Measurements from ENCODE around the gene RALGPS1. TPM values are rescaled to one million over a fixed set of nuclear protein-coding genes. Genes with fewer than 3 reads are reported as not detected.

Gene RALGPS1
- total and polyA plus RNA-seq, 2 donors (not counting 1 experiment from before 2014, with no cell fraction given) = 19.7 to 39.9 TPM

DNA sequence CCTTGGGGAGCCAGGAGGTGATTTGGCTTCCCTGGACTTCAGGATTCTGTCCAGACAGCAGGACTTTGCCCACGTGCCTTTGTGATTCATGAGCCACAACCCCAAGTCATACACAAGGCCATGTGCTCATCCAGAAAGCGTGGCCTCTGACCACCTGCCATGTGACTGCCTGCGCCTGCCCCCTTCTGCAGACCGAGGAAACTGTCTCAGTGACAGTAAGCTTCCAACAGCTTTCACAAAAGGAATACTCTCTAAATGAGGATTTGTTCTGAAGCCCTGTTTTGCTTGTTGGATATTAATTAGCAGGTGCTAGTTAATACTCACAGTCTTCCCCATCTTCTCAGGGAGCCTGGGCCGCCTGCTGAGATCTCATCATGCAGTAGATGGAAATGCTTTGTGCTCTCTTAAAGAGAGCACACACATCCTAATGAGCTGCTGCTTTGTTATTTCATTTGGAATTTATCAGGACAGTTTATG lies 244.8 kb downstream of the RALGPS1 start:
- H3K27ac ChIP-seq (ENCODE audit: low read length in 2 of 2) = no peak overlapping the region
- Mint-ChIP-seq H3K4me3 (no peak overlapping the region), H3K4me1 (peaks cover 26% of the 10 kb centered on the region), H3K27ac (no peak overlapping the region), H3K9me3 (ENCODE audit: insufficient read depth) (no peaks in the 10 kb centered on the region), H3K27me3 (no peaks in the 10 kb centered on the region)
- ATAC-seq (ENCODE audit: low read depth) = no peak
- H2AFZ ChIP-seq (ENCODE audit: insufficient read depth, low read depth, low read length, poor library complexity, severe bottlenecking) = no peak overlapping the region
- H4K20me1 ChIP-seq (ENCODE audit: control insufficient read depth, insufficient read depth, low read length, poor library complexity, severe bottlenecking) = no peaks in the 10 kb centered on the region
- intact Hi-C loops (cut with micrococcal nuclease) = no loop called here
- ChIA-PET POLR2A (no interaction called here), CTCF (no interaction called here)
- H3K27me3 ChIP-seq (replicated peaks in 1 of 4; ENCODE audit: control extremely low read depth in 1 of 4, control insufficient read depth in 3 of 4, insufficient read depth in 4 of 4, low read length in 3 of 4) = no peaks in the 10 kb centered on the region
- TF ChIP-seq EZH2 (IDR thresholded peaks at IDR 0.05; ENCODE audit: borderline replicate concordance, insufficient read depth, low read depth, low read length, poor library complexity, severe bottlenecking) = no peak
- TF ChIP-seq, protein P1, sequence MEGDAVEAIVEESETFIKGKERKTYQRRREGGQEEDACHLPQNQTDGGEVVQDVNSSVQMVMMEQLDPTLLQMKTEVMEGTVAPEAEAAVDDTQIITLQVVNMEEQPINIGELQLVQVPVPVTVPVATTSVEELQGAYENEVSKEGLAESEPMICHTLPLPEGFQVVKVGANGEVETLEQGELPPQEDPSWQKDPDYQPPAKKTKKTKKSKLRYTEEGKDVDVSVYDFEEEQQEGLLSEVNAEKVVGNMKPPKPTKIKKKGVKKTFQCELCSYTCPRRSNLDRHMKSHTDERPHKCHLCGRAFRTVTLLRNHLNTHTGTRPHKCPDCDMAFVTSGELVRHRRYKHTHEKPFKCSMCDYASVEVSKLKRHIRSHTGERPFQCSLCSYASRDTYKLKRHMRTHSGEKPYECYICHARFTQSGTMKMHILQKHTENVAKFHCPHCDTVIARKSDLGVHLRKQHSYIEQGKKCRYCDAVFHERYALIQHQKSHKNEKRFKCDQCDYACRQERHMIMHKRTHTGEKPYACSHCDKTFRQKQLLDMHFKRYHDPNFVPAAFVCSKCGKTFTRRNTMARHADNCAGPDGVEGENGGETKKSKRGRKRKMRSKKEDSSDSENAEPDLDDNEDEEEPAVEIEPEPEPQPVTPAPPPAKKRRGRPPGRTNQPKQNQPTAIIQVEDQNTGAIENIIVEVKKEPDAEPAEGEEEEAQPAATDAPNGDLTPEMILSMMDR (IDR thresholded peaks at IDR 0.05) = no peak
- H3K79me2 ChIP-seq (ENCODE audit: control insufficient read depth, insufficient read depth, low read length) = no peaks in the 10 kb centered on the region
- no peak overlapping the region for H3K4me2 ChIP-seq (replicated peaks; ENCODE audit: low read depth, low read length, poor library complexity, severe bottlenecking)
- 95% methylated on average over 2 of the region's 5 CpGs for WGBS (ENCODE audit: insufficient coverage)
- H3K9me3 ChIP-seq (ENCODE audit: control extremely low read depth in 1 of 3, control insufficient read depth in 2 of 3, insufficient read depth in 1 of 3, low read length in 2 of 3) = no peaks in the 10 kb centered on the region
- H3K4me1 ChIP-seq (ENCODE audit: control insufficient read depth in 2 of 2, insufficient read depth in 2 of 2, low read length in 2 of 2) = peaks cover 6 to 14% of the 10 kb centered on the region in 2 donors
- H3K4me3 ChIP-seq (ENCODE audit: control extremely low read depth in 1 of 5, extremely low read depth in 1 of 5, insufficient read depth in 1 of 5, low read depth in 2 of 5, low read length in 4 of 5) = no peak overlapping the region
- DNase-seq = no peak
- H3K9ac ChIP-seq (ENCODE audit: low read length) = no peak overlapping the region
- no peaks in the 10 kb centered on the region for H3K36me3 ChIP-seq (replicated peaks in 1 of 2; ENCODE audit: control extremely low read depth in 1 of 2, control insufficient read depth in 1 of 2, extremely low read depth in 1 of 2, insufficient read depth in 2 of 2, low read length in 1 of 2)

DNA sequence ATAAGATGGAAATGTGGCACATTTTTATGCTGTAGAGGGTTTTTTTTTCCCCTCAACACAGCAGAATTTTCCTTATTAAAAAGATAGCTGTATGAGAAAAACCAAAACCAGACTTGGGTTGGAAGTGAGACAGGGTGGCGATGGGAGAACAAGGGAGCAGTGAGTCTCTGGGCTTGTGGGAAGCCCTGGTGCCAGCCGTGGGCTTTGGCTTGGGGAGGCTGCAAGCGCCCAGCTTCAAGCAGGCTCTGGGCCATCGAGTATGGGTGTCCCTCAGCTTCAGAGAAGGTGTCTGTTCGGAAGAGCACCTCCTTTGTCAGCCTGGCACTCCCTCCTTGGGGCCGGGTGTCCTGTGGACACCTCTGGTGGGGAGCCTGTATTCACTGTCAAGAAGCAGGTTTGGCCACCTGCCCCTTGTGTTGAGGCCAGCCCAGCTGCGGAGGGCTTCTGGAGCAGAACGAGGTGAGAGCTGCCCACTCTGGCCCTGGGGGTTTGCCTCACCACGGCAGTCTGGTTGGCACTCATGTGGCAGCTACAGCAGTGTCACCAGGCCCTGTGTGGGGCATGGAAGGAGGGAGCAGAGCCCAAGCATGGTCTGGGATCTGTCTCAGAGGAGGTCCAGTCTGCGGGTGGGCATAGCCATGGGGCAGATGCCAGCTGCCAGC lies 245.5 kb downstream of the RALGPS1 start:
- Mint-ChIP-seq H3K4me1 (peaks cover 22% of the 10 kb centered on the region), H3K4me3 (no peak overlapping the region), H3K9me3 (ENCODE audit: insufficient read depth) (no peaks in the 10 kb centered on the region), H3K27me3 (no peaks in the 10 kb centered on the region), H3K27ac (no peak overlapping the region)
- no peaks in the 10 kb centered on the region for H3K79me2 ChIP-seq (ENCODE audit: control insufficient read depth, insufficient read depth, low read length)
- no peak overlapping the region for H3K4me2 ChIP-seq (replicated peaks; ENCODE audit: low read depth, low read length, poor library complexity, severe bottlenecking)
- no peaks in the 10 kb centered on the region for H3K36me3 ChIP-seq (replicated peaks in 1 of 2; ENCODE audit: control extremely low read depth in 1 of 2, control insufficient read depth in 1 of 2, extremely low read depth in 1 of 2, insufficient read depth in 2 of 2, low read length in 1 of 2)
- H3K4me3 ChIP-seq (ENCODE audit: control extremely low read depth in 1 of 5, extremely low read depth in 1 of 5, insufficient read depth in 1 of 5, low read depth in 2 of 5, low read length in 4 of 5) = no peak overlapping the region
- peaks cover 0 to 7% of the 10 kb centered on the region in 2 donors for H3K4me1 ChIP-seq (ENCODE audit: control insufficient read depth in 2 of 2, insufficient read depth in 2 of 2, low read length in 2 of 2)
- ChIA-PET CTCF (interaction anchor here (0.8 kb wide), 1 partner anchor 14 kb away, joined by 3 read pairs; no protein-coding TSS in a partner anchor), POLR2A (no interaction called here)
- no peak overlapping the region for H2AFZ ChIP-seq (ENCODE audit: insufficient read depth, low read depth, low read length, poor library complexity, severe bottlenecking)
- no peak for ATAC-seq (ENCODE audit: low read depth)
- TF ChIP-seq, protein P1 (IDR thresholded peaks at IDR 0.05) = no peak
- 93% methylated on average over 9 of the region's 10 CpGs for WGBS (ENCODE audit: insufficient coverage)
- no peaks in the 10 kb centered on the region for H3K27me3 ChIP-seq (replicated peaks in 1 of 4; ENCODE audit: control extremely low read depth in 1 of 4, control insufficient read depth in 3 of 4, insufficient read depth in 4 of 4, low read length in 3 of 4)
- H4K20me1 ChIP-seq (ENCODE audit: control insufficient read depth, insufficient read depth, low read length, poor library complexity, severe bottlenecking) = no peaks in the 10 kb centered on the region
- H3K27ac ChIP-seq (ENCODE audit: low read length in 2 of 2) = no peak overlapping the region
- intact Hi-C loops (cut with micrococcal nuclease) = no loop called here
- no peak for DNase-seq
- no peaks in the 10 kb centered on the region for H3K9me3 ChIP-seq (ENCODE audit: control extremely low read depth in 1 of 3, control insufficient read depth in 2 of 3, insufficient read depth in 1 of 3, low read length in 2 of 3)
- H3K9ac ChIP-seq (ENCODE audit: low read length) = no peak overlapping the region

Data from B cell (primary cell).